MM.1S (cell line): ENCODE measurements around the gene SF3B2.

Experiments used
- CTCF ChIP-seq: fragments of 300-600 bp; sonication (generic); IDR thresholded peaks from 2 replicates; pipeline ENCODE4 v1.5.1; 2016; ENCODE audit warnings: antibody characterized with exemption, low read length, mixed read lengths
- EZH2 ChIP-seq: fragments of 300-600 bp; sonication (generic); optimal IDR thresholded peaks from 2 replicates; pipeline ENCODE3; 2017; ENCODE audit warnings: low read depth, mild to moderate bottlenecking, antibody characterized with exemption, low read length, mixed read lengths

GRCh38 chr11:66118847-66119246 is 66.7 kb downstream of the SF3B2 start:
- TF ChIP-seq CTCF (no peak), EZH2 (no peak)
